Rectal smooth muscle tissue (tissue), 1 donor: ENCODE data around the gene RALGAPA2.
"Not testable (repeated sequence)": the region's sequence is repeated elsewhere in the genome, so short reads cannot be mapped to it uniquely, and the experiment has no call there.

Source experiments
- H3K27ac ChIP-seq: one replicate; pipeline ENCODE4 v1.7.0; 2013; ENCODE audit warnings: low read depth, low read length, inconsistent platforms
- H3K27me3 ChIP-seq: one replicate; pipeline ENCODE4 v1.7.0; 2013; ENCODE audit warnings: low read length; ENCODE audit not compliant: control insufficient read depth, insufficient read depth
- H3K36me3 ChIP-seq: one replicate; pipeline ENCODE4 v1.7.0; 2013; ENCODE audit warnings: low read length; ENCODE audit not compliant: control insufficient read depth, insufficient read depth
- H3K4me1 ChIP-seq: one replicate; pipeline ENCODE4 v1.7.0; 2013; ENCODE audit warnings: low read length; ENCODE audit not compliant: control insufficient read depth, insufficient read depth
- H3K4me3 ChIP-seq: one replicate; pipeline ENCODE4 v1.7.0; 2013; ENCODE audit warnings: low read length
- H3K9ac ChIP-seq: one replicate; pipeline ENCODE4 v1.7.0; 2013; ENCODE audit warnings: low read length

Gene RALGAPA2

GRCh38 chr20:20363799-20364592 is 348.4 kb downstream of the RALGAPA2 start:
- Histone ChIP-seq H3K27ac (no peak overlapping the region), H3K36me3 (no peaks in the 10 kb centered on the region), H3K27me3 (peaks cover 28% of the 10 kb centered on the region), H3K4me3 (no peak overlapping the region), H3K9ac (no peak overlapping the region), H3K4me1 (no peaks in the 10 kb centered on the region)

DNA sequence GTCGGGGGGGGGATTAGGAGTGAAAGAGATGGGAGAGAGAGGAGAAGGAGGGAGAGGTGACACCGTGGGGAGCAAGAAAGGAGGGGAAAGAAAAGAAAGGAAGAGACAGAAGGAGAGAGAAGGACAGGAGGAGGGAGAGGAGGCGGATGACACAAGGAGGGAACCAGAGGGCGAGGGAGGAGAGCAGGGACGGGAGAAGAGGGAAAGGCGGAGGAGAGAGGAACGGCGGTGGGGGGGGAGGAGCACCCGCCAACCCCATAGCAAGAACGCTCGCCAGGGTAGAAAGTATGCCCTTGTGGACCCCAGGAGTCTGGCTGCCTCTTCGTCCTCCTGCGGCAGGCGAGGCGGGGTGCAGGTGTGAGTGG is 349.0 kb downstream of the RALGAPA2 start:
- Histone ChIP-seq H3K9ac (no peak overlapping the region), H3K4me1 (no peaks in the 10 kb centered on the region), H3K27ac (no peak overlapping the region), H3K36me3 (no peaks in the 10 kb centered on the region), H3K4me3 (no peak overlapping the region), H3K27me3 (peaks cover 26% of the 10 kb centered on the region)

- Histone ChIP-seq H3K9ac (no peak overlapping the region), H3K27me3 (peaks cover 26% of the 10 kb centered on the region), H3K27ac (no peak overlapping the region), H3K4me3 (no peak overlapping the region), H3K4me1 (no peaks in the 10 kb centered on the region), H3K36me3 (no peaks in the 10 kb centered on the region)
Observed at GRCh38 chr20:20362774-20363433, 349.5 kb downstream of the RALGAPA2 start.

- H3K27me3 ChIP-seq = peaks cover 26% of the 10 kb centered on the region
- H3K4me3 ChIP-seq = no peak overlapping the region
- no peak overlapping the region for H3K9ac ChIP-seq
- no peaks in the 10 kb centered on the region for H3K36me3 ChIP-seq
- no peak overlapping the region for H3K27ac ChIP-seq
- H3K4me1 ChIP-seq = no peaks in the 10 kb centered on the region
Observed at GRCh38 chr20:20360464-20360863, 352.0 kb downstream of the RALGAPA2 start.

GRCh38 chr20:20359628-20360027 is 352.8 kb downstream of the RALGAPA2 start:
- Histone ChIP-seq H3K4me3 (no peak overlapping the region), H3K4me1 (no peaks in the 10 kb centered on the region), H3K9ac (no peak overlapping the region), H3K27me3 (peaks cover 18% of the 10 kb centered on the region), H3K27ac (no peak overlapping the region), H3K36me3 (no peaks in the 10 kb centered on the region)

DNA sequence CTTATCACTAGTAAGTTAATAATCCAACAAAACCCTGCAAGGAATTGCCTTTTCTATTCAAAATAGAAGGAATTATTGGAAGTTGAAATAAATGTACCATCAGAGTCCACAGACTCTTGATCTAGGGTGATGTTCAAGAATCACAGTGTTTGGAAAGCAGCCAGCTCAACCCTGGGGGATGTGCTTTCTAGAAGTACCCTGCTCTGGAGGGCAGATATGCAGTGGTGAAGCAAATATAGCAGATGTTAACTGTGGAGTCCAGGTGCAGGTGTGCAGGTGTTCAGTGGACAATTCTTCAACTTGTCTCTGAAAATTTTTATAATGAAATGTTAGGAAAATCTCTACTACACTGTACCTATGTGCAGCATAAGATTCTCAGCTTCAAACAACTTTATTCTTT is 353.6 kb downstream of the RALGAPA2 start:
- H3K27me3 ChIP-seq = peaks cover 10% of the 10 kb centered on the region
- H3K36me3 ChIP-seq = no peaks in the 10 kb centered on the region
- no peaks in the 10 kb centered on the region for H3K4me1 ChIP-seq
- H3K27ac ChIP-seq = no peak overlapping the region
- H3K9ac ChIP-seq = no peak overlapping the region
- no peak overlapping the region for H3K4me3 ChIP-seq

- not testable (repeated sequence) for H3K9ac ChIP-seq, H3K36me3 ChIP-seq, H3K4me1 ChIP-seq, H3K4me3 ChIP-seq, H3K27me3 ChIP-seq, H3K27ac ChIP-seq
Observed at GRCh38 chr20:20355503-20355902, 356.9 kb downstream of the RALGAPA2 start.

GRCh38 chr20:20353576-20353975 is 358.9 kb downstream of the RALGAPA2 start:
- H3K4me3 ChIP-seq = no peak overlapping the region
- H3K4me1 ChIP-seq = no peaks in the 10 kb centered on the region
- no peak overlapping the region for H3K27ac ChIP-seq
- H3K36me3 ChIP-seq = no peaks in the 10 kb centered on the region
- H3K27me3 ChIP-seq = no peaks in the 10 kb centered on the region
- no peak overlapping the region for H3K9ac ChIP-seq

DNA sequence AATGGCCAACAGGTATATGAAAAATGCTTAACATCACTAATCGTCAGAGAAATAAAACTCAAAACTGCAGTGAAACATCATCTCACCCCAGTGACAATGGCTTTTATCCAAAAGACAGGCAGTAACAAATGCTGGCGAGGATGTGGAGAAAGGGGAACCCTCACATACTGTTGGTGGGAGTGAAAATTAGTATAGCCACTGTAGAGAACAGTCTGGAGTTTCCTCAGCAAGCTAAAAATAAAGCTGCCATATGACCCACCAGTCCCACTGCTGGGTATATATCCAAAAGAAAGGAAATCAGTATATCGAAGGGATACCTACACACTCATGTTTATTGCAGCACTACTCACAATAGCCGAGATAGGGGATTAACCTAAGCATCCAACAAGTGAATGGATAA is 368.0 kb downstream of the RALGAPA2 start:
- Histone ChIP-seq H3K4me1 (no peaks in the 10 kb centered on the region), H3K9ac (no peak overlapping the region), H3K27me3 (no peaks in the 10 kb centered on the region), H3K36me3 (no peaks in the 10 kb centered on the region), H3K27ac (no peak overlapping the region), H3K4me3 (no peak overlapping the region)

DNA sequence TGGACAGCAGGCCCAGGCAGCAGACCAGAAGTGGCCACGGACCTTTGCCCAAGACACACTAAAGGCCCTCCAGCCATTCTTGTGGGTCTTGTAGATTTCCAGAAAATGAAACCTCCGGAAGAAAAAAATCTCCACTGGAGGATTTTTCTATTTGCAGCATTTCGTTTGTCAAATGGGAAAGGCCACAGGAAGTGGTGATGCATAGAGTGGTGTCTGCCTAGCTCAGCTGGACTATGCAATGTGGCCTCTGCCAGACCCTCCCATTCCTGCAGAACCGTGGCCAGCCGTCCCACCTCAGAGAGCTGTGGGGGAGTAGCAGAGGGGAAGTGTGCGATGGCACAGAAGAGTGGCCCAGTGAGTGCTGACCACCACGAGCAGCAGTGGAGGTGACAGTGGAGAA is 368.5 kb downstream of the RALGAPA2 start:
- Histone ChIP-seq H3K4me3 (no peak overlapping the region), H3K27ac (no peak overlapping the region), H3K4me1 (no peaks in the 10 kb centered on the region), H3K36me3 (no peaks in the 10 kb centered on the region), H3K27me3 (no peaks in the 10 kb centered on the region), H3K9ac (no peak overlapping the region)
